Measurements from ENCODE around the gene TGIF1.
A peak's percentile ranks its signal among the peaks of the same experiment; 100 is the strongest.

The TGIF1 gene

DNA sequence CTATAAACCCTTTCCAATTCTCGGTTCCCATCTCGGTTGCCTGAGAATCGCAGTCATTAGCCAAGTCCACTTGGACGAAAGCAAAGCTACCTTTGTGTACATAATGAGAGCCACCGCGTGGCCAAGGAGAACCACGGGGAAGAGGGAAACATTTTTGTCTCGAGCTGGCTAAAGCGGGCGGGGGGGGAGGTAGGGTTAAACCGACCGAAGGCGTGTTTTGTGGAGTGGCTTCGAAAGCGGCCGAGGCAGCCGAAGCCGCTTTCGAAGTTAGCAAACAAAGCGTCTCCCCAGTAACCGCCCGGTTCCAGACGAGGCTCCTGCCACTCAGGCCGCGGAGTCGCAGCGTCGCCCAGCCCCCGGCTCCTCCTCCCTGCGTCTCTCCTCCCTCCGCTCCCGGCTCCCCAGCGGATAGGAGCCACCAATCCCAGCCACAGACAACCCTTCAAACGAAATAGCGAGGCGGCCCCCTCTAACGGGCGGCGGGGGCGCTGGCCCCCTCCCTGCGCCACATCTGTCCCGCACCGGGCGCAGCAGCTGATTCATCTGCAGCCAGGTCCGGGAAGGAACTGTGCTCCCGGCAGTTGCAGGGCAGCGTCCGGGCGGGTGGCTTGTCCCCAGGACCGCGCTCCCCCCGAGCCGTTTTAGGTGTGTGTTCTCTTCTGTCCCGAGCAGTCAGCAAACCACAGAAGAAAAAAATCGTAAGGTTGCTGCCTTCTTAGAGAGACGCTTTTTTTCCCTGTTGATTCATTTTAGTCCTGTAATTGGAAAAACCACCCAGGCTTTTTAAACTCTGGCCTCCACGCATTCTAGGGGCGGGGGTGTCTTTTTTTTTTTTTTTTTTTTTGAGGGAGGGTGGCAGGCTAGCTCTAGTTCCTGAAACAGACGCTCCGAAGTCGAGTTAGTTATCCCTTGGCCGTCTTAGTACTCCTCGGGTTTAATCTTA is 1.8 kb upstream of the TGIF1 start:
- Histone ChIP-seq H3K27ac (peak overlapping the region; percentile 99), H3K4me3 (ENCODE audit: low read depth, low read length) (peak overlapping the region; percentile 93), H3K36me3 (replicated peaks) (no peaks in the 10 kb centered on the region), H3K27me3 (replicated peaks) (no peaks in the 10 kb centered on the region)
- peak; percentile 96 for DNase-seq
- in situ Hi-C loops (cut with HindIII; ENCODE audit: low pct_ligation_motif_present, low sequenced_read_pairs) = no loop called here
- TF ChIP-seq, protein P1, sequence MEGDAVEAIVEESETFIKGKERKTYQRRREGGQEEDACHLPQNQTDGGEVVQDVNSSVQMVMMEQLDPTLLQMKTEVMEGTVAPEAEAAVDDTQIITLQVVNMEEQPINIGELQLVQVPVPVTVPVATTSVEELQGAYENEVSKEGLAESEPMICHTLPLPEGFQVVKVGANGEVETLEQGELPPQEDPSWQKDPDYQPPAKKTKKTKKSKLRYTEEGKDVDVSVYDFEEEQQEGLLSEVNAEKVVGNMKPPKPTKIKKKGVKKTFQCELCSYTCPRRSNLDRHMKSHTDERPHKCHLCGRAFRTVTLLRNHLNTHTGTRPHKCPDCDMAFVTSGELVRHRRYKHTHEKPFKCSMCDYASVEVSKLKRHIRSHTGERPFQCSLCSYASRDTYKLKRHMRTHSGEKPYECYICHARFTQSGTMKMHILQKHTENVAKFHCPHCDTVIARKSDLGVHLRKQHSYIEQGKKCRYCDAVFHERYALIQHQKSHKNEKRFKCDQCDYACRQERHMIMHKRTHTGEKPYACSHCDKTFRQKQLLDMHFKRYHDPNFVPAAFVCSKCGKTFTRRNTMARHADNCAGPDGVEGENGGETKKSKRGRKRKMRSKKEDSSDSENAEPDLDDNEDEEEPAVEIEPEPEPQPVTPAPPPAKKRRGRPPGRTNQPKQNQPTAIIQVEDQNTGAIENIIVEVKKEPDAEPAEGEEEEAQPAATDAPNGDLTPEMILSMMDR (IDR thresholded peaks at IDR 0.05; ENCODE audit: low read depth, low read length, missing control alignments) = peak; percentile 25

DNA sequence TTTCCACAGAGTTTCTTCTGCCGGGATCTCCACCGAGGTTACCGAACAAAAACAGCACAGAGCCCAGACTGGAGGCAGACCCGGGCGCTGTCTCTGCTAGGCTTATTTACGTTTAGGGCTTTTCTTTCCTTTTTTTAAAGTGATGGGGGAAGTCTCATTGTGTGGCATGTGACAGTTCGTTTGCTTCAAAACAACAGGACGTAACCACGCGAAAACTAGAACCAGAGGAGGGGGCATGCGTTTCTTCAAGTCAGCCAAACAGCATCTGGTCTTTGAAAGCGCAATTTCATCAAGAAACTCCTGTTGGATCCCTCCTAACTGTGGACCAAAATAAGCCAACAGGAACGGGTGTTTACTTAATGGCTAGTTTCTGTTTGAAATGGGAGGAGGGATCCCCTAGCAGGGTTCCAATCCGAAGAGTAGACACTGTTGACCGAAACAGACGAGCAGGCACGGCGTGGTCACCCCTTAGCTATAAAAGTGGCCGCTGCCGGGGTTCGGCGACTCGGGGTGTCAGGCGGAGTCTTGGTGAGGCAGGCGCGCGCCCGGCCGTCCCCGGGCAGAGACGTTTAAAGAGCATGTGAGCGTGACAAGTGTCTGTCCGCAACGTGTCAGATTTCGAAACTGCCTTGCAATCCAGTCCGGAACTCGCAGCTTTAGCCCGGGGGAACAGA is 997 bp upstream of the TGIF1 start:
- no peak for DNase-seq
- Histone ChIP-seq H3K4me3 (ENCODE audit: low read depth, low read length) (peak overlapping the region; percentile 93), H3K27me3 (replicated peaks) (no peaks in the 10 kb centered on the region), H3K27ac (peak overlapping the region; percentile 99), H3K36me3 (replicated peaks) (no peaks in the 10 kb centered on the region)
- in situ Hi-C loops (cut with HindIII; ENCODE audit: low pct_ligation_motif_present, low sequenced_read_pairs) = no loop called here
- TF ChIP-seq, protein P1 (IDR thresholded peaks at IDR 0.05; ENCODE audit: low read depth, low read length, missing control alignments) = no peak

DNA sequence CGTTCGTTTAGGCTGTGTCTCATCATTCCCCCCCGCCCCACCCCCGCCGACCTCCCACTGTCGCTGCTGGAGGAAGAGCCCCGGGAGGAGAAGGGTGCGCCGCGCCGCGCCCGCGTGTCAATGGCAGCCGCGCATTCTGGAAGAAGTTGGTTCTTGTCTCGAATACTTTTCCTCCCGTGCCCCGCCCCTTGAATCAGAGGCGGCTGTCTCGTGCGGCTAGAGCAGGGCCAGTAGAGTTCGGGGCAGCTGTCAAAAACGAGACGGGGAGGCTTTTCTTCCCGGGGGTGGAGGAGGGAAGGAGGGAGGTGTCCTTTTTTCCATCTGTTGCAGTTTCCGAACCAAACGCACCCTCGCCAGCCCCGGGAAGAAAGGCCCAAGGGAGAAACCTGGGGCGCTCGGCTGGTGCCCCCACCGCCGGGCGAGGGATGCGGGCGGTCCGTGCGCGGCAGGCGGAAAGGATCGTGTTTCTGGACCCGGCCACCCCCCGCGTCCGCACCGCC is 410 bp upstream of the TGIF1 start:
- TF ChIP-seq, protein P1 (IDR thresholded peaks at IDR 0.05; ENCODE audit: low read depth, low read length, missing control alignments) = no peak
- Histone ChIP-seq H3K36me3 (replicated peaks) (no peaks in the 10 kb centered on the region), H3K27me3 (replicated peaks) (no peaks in the 10 kb centered on the region), H3K4me3 (ENCODE audit: low read depth, low read length) (peak overlapping the region; percentile 93), H3K27ac (peak overlapping the region; percentile 99)
- DNase-seq = peak; percentile 88
- in situ Hi-C loops (cut with HindIII; ENCODE audit: low pct_ligation_motif_present, low sequenced_read_pairs) = no loop called here

DNA sequence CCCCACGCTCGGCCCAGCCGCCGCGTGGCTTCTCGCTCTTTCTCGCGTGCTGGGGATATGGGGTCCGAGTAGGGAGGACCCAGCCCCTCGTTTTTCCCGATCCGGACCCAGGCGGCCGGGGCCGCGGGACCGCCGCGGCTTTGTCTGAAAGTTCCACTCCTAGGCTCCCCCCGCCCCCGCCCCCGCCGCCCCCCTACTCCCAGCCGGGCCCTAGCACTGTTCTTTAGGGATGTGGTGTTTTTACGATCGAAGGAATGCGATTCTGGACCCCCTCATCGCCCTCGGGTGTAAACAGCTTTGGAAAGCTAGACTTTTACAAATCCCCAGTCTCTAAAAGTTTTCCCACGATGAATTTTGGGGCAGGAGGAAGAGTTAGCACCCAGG is 819 bp downstream of the TGIF1 start:
- no peaks in the 10 kb centered on the region for H3K27me3 ChIP-seq (replicated peaks)
- peak overlapping the region; percentile 93 for H3K4me3 ChIP-seq (ENCODE audit: low read depth, low read length)
- DNase-seq = no peak
- TF ChIP-seq, protein P1 (IDR thresholded peaks at IDR 0.05; ENCODE audit: low read depth, low read length, missing control alignments) = no peak
- in situ Hi-C loops (cut with HindIII; ENCODE audit: low pct_ligation_motif_present, low sequenced_read_pairs) = no loop called here
- H3K36me3 ChIP-seq (replicated peaks) = no peaks in the 10 kb centered on the region
- peak overlapping the region; percentile 99 for H3K27ac ChIP-seq

DNA sequence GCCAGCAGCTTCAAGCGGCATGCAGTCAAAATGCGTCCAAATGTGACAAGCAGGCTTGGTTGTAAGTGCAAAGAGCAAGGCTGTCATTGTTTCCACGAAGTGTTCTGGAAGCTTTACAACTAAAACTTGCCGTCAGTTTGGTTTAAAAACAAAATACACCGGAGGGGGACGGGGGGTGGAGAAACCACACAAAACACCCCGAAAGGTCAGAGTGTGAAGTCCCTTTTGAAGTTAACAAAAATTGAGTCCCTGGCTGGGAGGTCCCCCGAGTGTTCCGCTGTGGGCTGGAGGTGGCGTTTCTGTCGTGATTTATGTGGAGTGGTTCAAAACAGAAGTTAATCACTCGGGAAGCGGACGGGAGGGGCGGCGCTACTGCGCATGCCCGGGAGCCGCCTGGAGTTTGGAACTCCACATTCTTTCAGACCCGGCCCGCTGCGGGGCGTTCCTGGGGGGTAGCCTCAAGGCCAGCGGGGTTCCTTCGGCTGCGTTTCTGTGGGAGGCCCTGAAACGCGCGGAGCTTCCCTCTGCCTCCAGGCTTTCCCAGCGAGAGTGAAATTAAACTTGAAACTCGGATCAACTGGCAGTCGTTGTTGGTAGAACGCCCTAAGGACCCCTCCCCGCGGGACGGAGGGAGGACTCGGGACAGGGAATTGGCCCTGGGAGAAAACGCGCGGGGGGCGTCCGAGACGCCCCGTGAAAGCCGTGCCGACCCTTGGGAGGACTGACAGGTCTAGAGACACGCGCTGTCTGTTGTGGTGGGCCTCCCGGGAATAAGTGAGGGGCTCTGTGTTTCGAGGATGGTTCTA is 1.4 kb downstream of the TGIF1 start:
- peaks cover 3% of the 10 kb centered on the region for H3K36me3 ChIP-seq (replicated peaks)
- peak overlapping the region; percentile 99 for H3K27ac ChIP-seq
- in situ Hi-C loops (cut with HindIII; ENCODE audit: low pct_ligation_motif_present, low sequenced_read_pairs) = no loop called here
- TF ChIP-seq, protein P1 (IDR thresholded peaks at IDR 0.05; ENCODE audit: low read depth, low read length, missing control alignments) = no peak
- peak overlapping the region; percentile 93 for H3K4me3 ChIP-seq (ENCODE audit: low read depth, low read length)
- H3K27me3 ChIP-seq (replicated peaks) = no peaks in the 10 kb centered on the region
- DNase-seq = peak; percentile 91

Measured in brain microvascular endothelial cell (primary cell).